ENCODE data around the gene INHBC. TPM values are rescaled to one million over a fixed set of nuclear protein-coding genes. Genes with fewer than 3 reads are reported as not detected.

INHBC gene
- total RNA-seq, 2 experiments from 2014 or later: 0.20 to 0.33 TPM

DNA sequence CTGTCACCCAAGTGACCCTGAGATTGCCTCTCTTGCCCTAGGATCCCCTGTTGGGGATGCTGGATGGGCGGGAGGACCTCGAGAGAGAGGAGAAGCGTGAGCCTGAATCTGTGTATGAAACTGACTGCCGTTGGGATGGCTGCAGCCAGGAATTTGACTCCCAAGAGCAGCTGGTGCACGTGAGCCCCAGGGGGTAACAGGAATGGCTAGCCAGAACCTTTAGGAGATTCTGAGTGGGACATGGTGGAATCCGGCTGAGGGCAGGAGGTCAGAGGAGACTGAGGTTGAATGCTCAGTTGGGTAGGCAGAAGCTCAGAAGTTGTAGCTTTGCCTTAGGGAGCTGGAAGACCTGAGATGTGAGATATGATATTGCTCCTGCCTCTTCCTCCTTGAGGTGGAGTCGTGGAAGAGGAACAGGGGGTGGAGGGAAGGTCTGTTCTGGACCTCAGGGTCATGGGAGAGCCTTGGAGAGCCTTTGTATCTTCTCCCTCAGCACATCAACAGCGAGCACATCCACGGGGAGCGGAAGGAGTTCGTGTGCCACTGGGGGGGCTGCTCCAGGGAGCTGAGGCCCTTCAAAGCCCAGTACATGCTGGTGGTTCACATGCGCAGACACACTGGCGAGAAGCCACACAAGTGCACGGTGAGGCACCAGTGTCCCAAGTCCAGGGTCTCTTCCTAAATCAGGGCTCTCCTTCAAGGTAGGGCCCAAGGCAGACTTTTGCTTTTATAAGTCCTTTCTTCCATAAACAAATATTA is 31.3 kb downstream of the INHBC start:
- Histone ChIP-seq H3K4me1 (ENCODE audit: insufficient read depth, low read length) (peaks cover 31% of the 10 kb centered on the region), H3K27ac (ENCODE audit: low read depth in 1 of 2, low read length in 2 of 2) (no peak overlapping the region), H3K9me3 (ENCODE audit: control insufficient read depth in 1 of 2, insufficient read depth in 1 of 2, low read length in 2 of 2) (no peaks in the 10 kb centered on the region), H3K36me3 (ENCODE audit: insufficient read depth, low read length) (peaks cover 27% of the 10 kb centered on the region), H3K27me3 (ENCODE audit: control insufficient read depth in 1 of 2, insufficient read depth in 2 of 2, low read length in 2 of 2) (peaks cover 6 to 11% of the 10 kb centered on the region in 2 experiments), H3K4me3 (ENCODE audit: low read length) (no peak overlapping the region)
- intact Hi-C loops (cut with DNase I, micrococcal nuclease): loop anchor here in 1 of 2 experiments (2.0 kb wide), 1 partner anchor 61 kb away; no protein-coding TSS in a partner anchor
- TF ChIP-seq, protein P1, sequence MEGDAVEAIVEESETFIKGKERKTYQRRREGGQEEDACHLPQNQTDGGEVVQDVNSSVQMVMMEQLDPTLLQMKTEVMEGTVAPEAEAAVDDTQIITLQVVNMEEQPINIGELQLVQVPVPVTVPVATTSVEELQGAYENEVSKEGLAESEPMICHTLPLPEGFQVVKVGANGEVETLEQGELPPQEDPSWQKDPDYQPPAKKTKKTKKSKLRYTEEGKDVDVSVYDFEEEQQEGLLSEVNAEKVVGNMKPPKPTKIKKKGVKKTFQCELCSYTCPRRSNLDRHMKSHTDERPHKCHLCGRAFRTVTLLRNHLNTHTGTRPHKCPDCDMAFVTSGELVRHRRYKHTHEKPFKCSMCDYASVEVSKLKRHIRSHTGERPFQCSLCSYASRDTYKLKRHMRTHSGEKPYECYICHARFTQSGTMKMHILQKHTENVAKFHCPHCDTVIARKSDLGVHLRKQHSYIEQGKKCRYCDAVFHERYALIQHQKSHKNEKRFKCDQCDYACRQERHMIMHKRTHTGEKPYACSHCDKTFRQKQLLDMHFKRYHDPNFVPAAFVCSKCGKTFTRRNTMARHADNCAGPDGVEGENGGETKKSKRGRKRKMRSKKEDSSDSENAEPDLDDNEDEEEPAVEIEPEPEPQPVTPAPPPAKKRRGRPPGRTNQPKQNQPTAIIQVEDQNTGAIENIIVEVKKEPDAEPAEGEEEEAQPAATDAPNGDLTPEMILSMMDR (IDR thresholded peaks at IDR 0.05): no peak
- CTCF ChIA-PET: interaction anchor here (1.0 to 1.1 kb wide), 2 partner anchors 10 to 16 kb away, joined by 3 read pairs; no protein-coding TSS in a partner anchor
- Mint-ChIP-seq H3K27me3 (peaks cover 14% of the 10 kb centered on the region), H3K4me1 (ENCODE audit: low read depth) (peaks cover 41% of the 10 kb centered on the region), H3K36me3 (ENCODE audit: low read depth) (peaks cover 35% of the 10 kb centered on the region), H3K27ac (peak overlapping the region; percentile 63), H3K4me3 (no peak overlapping the region), H3K9me3 (no peaks in the 10 kb centered on the region)
- no peak for DNase-seq
- ATAC-seq (ENCODE audit: poor library complexity): no peak
- POLR2A ChIA-PET: interaction anchor here (1.0 to 1.9 kb wide), 3 partner anchors 12 to 21 kb away, joined by 4 to 9 read pairs (median 7); partner anchors contain the start of genes ARHGAP9 and MARS1

DNA sequence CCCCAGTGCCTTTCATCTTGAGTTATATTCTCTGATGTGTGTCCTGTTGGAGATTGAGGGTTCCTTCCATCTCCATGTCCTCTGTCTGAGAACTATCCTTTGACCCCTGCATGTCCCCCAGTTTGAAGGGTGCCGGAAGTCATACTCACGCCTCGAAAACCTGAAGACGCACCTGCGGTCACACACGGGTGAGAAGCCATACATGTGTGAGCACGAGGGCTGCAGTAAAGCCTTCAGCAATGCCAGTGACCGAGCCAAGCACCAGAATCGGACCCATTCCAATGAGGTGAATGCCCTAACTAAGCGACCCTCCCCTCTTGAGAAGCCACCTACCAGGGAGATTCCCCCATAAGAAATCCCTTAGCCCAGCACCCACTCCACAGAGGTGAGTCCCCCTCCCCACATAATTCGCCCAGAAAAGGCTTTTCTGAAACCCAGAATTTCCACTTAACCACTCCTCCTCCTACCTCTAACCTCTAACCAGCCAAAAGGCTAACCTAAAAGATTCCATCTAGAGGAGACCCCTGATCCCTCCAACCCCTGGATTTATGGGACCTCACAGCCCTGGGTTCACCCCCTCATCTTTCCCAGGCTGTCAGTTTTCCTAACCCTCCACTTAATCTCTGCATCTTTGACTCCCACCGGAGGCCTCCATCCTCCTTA is 32.8 kb downstream of the INHBC start:
- intact Hi-C loops (cut with DNase I, micrococcal nuclease): no loop called here
- peaks cover 30% of the 10 kb centered on the region for H3K4me1 ChIP-seq (ENCODE audit: insufficient read depth, low read length)
- H3K36me3 Mint-ChIP-seq (ENCODE audit: low read depth): peaks cover 49% of the 10 kb centered on the region
- TF ChIP-seq, protein P1 (IDR thresholded peaks at IDR 0.05): no peak
- H3K4me3 Mint-ChIP-seq: peak overlapping the region; percentile 20
- ChIA-PET CTCF (no interaction called here), POLR2A (no interaction called here)
- ATAC-seq (ENCODE audit: poor library complexity) (no peak), DNase-seq (no peak)
- no peaks in the 10 kb centered on the region for H3K27me3 ChIP-seq (ENCODE audit: control insufficient read depth in 1 of 2, insufficient read depth in 2 of 2, low read length in 2 of 2)
- no peak overlapping the region for H3K27ac ChIP-seq (ENCODE audit: low read depth in 1 of 2, low read length in 2 of 2)
- H3K4me3 ChIP-seq (ENCODE audit: low read length): no peak overlapping the region
- H3K27ac Mint-ChIP-seq: no peak overlapping the region
- peaks cover 41% of the 10 kb centered on the region for H3K36me3 ChIP-seq (ENCODE audit: insufficient read depth, low read length)
- no peaks in the 10 kb centered on the region for H3K9me3 ChIP-seq (ENCODE audit: control insufficient read depth in 1 of 2, insufficient read depth in 1 of 2, low read length in 2 of 2)
- peaks cover 5% of the 10 kb centered on the region for H3K27me3 Mint-ChIP-seq
- no peaks in the 10 kb centered on the region for H3K9me3 Mint-ChIP-seq
- peaks cover 43% of the 10 kb centered on the region for H3K4me1 Mint-ChIP-seq (ENCODE audit: low read depth)

DNA sequence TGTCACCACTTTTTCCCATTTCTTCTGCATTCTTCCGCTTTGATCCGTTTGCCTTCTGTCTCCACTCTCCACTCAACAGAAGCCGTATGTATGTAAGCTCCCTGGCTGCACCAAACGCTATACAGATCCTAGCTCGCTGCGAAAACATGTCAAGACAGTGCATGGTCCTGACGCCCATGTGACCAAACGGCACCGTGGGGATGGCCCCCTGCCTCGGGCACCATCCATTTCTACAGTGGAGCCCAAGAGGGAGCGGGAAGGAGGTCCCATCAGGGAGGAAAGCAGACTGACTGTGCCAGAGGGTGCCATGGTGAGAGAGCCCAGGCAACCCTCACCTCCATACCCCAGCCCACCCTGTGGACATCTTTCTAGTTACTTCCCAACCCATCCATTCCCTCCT is 33.3 kb downstream of the INHBC start:
- CTCF ChIA-PET: interaction anchor here (1.6 kb wide), 1 partner anchor 9 kb away, joined by 7 read pairs; the partner anchor contains the start of gene GLI1
- peak in 1 of 14 experiments; percentile 11 for DNase-seq
- Histone ChIP-seq H3K36me3 (ENCODE audit: insufficient read depth, low read length) (peaks cover 46% of the 10 kb centered on the region), H3K4me1 (ENCODE audit: insufficient read depth, low read length) (peaks cover 26% of the 10 kb centered on the region), H3K4me3 (ENCODE audit: low read length) (no peak overlapping the region), H3K27ac (ENCODE audit: low read depth in 1 of 2, low read length in 2 of 2) (no peak overlapping the region), H3K27me3 (ENCODE audit: control insufficient read depth in 1 of 2, insufficient read depth in 2 of 2, low read length in 2 of 2) (no peaks in the 10 kb centered on the region), H3K9me3 (ENCODE audit: control insufficient read depth in 1 of 2, insufficient read depth in 1 of 2, low read length in 2 of 2) (no peaks in the 10 kb centered on the region)
- Mint-ChIP-seq H3K27me3 (no peaks in the 10 kb centered on the region), H3K4me3 (peak overlapping the region; percentile 2), H3K27ac (peak overlapping the region; percentile 55), H3K4me1 (ENCODE audit: low read depth) (peaks cover 43% of the 10 kb centered on the region), H3K36me3 (ENCODE audit: low read depth) (peaks cover 55% of the 10 kb centered on the region), H3K9me3 (no peaks in the 10 kb centered on the region)
- intact Hi-C loops (cut with DNase I, micrococcal nuclease): no loop called here
- POLR2A ChIA-PET: no interaction called here
- no peak for ATAC-seq (ENCODE audit: poor library complexity)
- TF ChIP-seq, protein P1 (IDR thresholded peaks at IDR 0.05): no peak
